Measurements from ENCODE around the gene MTERF4.
"Not testable (repeated sequence)": the region's sequence is repeated elsewhere in the genome, so short reads cannot be mapped to it uniquely, and the experiment has no call there.

- TF ChIP-seq POLR2A (IDR thresholded peaks at IDR 0.05; ENCODE audit: low read length); GATA1 (IDR thresholded peaks at IDR 0.05; ENCODE audit: low read depth, low read length): not testable (repeated sequence)
Observed at GRCh38 chr2:241093133-241093781, 8.8 kb downstream of the MTERF4 start.

Measured in erythroblast (primary cell).